HG03196 (cell line): ENCODE data around the gene PTPRB.

Experiments used
- ATAC-seq: cut with Tn5 transposase; IDR thresholded peaks from one replicate; pipeline ENCODE4 v1.9.1; 2021; ENCODE audit not compliant: unreplicated experiment

Gene PTPRB

DNA sequence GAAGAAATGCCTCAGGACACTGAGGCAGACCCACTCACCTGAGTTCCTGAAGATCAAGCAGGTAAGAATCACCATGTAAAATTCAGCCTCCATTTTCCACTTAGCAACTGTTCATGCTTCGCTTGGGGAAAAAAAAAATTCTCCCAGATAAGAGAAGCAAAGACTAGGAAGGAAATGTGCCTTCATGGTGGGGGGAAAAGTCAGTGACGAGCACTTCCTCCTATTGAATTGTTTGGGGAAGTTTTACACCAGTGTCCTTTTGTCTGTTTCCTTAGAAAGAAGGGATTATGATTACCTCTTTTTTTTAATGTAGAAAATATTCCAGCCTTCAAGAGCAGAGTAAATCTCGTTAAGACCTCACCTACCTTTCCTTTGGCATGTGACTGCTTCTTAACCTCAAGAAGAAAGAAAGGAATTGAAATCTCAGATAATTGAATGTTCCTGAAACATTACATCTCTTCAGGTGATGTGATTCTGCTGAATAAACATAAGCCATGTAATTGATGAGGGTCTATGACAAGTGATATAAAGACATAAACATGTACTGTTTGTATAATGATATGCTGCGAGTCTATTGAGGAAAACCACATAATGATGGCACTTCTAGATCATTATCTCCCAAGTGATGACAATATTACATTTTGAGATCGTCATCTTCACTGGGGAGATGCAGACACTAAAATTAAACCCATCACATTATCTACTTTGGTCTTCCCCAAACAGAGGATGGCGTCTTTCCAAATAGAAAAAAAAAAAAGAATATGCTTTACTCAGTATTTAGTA lies at the start of gene PTPRB:
Gene PTPRB, minus strand, starts transcription at position 127 of the 783 bp plus-strand sequence. Its CDS starts 34 bp downstream, at position 93.
- ATAC-seq, result no peak

DNA sequence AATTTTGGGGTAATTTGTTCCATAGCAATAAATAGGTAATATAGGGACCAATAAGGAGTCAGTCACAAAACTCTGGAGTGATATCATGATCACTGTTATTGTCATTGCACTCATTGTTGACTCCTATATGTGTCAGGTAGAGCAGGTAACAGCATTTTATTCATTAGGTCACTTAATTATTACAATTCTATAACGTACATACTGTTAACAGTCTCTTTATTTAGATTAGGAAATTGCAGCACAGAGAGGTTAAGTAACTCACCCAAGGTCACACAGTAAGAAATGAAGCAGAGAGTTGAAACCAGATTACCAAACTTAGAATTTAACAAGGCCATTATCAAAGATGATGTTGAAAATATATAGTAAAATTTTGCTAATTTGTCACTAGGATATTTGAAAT lies 49.7 kb upstream of the PTPRB start:
- ATAC-seq, result no peak

DNA sequence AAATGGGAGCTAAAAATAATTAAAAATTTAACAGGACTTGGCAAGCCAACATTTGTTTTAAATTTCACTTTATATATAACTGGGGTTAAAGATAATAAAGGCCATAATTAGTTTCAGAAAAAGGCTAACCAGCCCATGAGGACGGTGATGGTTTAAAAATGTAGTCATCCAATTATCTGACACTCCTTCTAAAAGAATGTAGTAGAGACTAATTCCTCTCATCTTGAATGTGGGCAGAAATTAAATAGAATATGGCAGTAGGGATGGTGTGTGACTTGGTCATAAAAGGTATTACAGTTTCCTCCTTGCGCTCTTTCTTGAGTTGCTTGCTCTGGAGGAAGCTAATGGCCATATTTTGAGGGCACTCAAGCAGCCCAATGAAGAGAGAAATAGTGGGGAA lies 49.1 kb upstream of the PTPRB start:
- no peak for ATAC-seq

DNA sequence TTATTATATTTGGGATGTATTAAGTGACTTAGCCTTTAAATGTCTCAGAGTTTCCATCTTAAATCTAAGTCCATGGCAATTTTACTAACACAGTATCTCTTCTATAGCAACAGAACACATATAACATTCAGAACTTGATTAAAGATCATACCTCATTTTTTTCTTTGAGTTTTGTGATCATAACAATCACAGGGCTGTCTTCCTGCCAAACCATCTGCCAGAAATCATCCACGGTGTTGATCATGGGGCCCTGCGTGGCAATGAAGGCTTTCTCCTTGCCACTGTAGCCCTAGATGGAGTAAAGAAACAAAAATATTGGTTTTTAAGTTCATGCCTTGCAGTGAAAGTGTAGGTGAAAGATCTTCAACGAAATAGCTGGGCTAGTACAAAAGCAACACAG lies 46.7 kb upstream of the PTPRB start:
- no peak for ATAC-seq

DNA sequence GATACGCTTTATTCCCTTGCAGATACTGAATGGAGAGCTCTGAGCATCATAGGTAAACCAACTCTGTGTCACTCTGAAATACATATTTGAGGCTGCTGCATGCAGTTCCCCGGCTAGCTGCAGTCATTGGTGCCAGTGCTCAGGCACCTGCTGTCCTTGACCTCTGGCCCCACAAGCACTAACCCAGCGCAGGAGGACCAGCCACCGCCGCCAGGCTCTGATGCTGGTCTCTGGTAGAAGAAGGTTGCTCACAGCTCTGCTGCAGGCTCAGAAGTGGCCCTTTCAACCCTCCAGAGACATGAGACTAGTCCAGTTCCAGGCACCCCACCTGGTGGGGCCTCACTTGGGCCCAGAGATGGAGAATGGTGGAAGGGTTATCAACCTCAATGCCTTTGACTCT lies 34.5 kb upstream of the PTPRB start:
- no peak for ATAC-seq

DNA sequence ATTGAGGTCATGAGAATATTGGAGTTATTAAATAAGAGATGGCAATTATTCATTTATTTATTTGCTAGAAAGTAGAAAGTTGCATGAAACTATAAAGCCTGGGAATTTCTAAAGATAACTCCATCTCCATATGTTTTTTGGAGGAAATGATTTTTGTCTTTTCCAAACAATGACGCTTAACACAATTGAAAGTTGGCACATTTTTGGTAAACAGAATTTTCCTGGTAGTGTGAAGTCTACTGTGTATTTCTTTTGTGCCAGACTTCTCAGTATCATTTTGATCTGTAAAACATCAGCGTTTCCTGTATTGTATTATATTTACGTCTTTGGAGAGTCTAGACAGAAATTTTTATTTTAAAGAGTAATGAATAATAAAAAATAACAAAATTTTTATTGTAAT lies 33.7 kb upstream of the PTPRB start:
- ATAC-seq, result no peak

DNA sequence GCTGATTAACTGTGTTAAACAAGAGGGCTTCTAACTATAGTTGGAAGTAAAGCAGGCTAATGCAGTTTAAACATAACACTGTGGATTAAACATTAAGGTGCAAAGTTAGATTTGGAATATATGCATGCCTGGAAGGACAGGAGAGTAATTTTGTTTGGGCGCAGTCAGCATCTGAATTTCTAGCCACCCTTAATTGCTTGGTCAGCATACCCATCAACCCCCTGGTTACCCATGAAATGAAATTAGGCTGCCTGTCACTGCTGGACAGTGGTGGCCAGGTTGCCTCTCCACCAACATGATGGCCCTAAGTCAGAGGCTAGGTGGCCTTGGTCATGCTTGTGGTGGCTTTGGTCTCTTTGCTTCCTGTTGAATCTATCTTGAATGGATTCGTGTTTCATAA lies 30.0 kb upstream of the PTPRB start:
- ATAC-seq, result no peak

DNA sequence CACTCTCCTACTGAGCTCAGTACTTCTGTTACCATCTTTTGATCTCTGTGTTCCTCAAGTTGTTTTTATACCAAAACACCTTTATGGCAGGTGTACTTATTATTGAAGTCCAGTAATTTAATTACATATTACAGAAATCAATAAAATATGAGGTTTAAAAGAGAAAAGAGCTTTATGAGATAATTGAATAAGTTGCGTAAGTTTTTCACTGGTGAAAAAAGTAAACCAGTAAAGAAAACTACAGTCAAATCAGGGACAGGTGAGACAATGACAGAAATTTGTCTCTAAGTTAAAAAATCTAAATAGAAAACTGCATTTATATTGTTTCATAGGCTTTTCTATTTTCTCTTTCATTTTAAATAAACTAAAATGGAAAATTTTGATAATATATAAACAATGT lies 29.1 kb upstream of the PTPRB start:
- no peak for ATAC-seq

DNA sequence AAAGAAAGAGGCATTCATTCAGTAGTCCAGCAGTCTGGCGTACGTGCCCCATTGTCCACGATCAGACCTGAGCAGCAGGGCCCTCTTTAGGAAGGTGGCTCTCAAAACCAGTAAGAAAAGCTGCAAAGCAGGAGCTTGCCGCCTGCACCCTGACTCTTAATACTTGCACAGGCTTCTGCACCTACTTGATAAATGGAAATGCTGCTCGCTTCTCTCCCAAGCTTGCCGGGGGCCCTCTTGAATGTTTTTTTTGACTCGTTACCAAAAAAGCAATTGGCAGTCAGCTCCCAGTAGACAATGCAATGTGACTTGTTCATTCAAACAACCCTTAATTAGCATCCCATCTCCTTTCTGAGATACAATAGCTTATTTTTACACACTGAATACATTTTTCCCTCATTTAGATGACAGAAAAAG lies 27.2 kb upstream of the PTPRB start:
- ATAC-seq, result no peak

DNA sequence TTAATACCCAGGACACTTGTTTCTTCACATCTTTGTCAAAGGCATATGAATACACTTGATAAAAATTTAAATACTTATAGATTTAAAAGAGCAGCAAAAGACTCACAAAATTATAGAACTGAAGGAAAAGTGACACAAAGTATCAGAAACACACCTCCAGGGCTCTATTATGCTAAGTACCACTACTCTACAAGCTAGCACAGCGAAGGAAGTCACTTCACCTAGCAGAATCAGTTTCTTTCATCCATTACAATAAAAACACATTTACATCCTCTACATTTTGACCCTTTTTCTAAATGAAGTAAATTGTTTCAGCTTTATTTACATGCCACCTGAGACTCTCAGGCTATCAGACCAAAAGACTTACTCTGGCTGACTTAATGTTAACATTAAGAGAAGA lies 26.6 kb upstream of the PTPRB start:
- no peak for ATAC-seq

DNA sequence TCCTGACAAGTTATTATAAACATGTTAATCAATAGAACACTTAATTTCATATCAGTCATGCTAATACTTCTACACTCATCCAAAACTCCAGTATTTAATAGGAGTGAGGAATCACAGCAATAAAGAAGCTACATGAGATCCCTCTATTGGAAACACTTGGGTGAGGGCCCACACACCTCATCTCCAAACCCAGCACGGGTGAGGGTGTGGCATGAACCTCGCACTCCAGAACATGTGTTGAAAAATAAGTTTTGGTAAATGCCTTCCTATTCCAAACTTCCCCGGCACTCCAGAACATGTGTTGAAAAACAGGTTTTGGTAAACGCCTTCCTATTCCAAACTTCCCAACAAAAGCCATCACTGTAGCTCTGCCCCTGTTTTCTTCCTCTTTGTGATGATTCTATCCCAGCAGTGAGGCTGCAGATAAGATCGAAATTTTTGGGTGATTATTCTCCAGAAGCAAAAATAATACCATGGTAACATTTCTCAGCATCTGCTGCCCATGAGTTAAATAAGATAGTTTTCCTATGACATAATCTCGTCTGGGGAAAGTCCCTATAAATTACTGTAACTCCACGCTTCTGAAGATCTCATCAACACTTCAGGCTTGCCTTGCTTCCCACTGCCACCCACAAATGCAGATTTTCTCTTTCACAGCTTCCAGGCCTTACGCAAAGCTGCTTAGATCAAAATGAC lies 24.4 kb upstream of the PTPRB start:
- ATAC-seq, result no peak

DNA sequence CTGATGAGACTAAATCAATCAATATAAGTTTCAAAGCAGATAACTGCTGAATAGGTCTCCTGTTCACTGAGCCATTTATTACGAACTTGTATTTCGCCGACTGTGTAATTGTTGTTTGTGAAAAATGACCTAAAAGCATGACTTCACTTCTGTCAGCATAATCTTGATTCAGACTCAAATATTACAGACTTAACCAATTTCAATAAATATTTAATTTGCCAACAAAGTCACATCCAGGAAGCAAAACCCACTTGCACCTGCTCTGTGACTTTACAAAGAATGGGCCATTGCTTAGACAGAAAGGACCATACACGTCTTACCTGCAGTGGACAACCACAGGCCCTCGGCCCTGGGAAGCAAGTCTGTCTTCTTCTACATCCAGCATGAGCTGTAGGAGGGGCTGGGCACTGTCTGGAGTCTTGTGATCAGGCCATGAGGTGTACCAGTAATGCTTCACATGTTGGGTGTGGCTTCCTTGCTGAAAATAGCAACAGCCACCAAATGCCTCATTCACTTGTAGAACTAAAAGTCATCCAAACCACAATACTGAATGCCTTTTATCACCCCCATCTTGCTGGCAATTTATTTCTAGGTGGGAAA lies 23.5 kb upstream of the PTPRB start:
- ATAC-seq, result no peak

DNA sequence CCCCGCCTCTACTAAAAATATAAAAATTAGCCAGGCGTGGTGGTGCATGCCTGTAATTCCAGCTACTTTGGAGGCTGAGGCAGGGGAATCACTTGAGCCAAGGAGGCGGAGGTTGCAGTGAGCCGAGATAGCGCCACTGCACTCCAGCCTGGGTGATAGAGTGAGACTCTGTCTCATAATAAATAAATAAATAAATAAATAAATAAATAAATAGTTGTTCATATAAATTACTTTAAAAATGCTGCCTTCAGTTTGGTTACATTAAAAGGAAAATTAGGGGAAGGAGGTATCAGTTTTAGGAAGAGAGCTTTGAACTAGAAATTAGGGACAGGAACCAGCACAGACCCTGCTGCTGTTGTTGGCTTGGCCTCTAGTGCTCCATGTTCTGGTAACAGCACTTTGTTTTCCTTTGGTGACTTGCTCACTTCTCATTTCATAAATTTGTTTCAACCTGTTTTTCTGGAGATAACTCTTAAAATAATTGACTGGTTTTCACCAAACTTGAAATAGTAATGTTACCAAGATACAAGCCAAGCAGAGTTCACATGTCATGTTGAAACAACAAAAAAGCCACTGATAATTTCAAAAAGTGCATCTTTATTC lies 22.9 kb upstream of the PTPRB start:
- no peak for ATAC-seq

DNA sequence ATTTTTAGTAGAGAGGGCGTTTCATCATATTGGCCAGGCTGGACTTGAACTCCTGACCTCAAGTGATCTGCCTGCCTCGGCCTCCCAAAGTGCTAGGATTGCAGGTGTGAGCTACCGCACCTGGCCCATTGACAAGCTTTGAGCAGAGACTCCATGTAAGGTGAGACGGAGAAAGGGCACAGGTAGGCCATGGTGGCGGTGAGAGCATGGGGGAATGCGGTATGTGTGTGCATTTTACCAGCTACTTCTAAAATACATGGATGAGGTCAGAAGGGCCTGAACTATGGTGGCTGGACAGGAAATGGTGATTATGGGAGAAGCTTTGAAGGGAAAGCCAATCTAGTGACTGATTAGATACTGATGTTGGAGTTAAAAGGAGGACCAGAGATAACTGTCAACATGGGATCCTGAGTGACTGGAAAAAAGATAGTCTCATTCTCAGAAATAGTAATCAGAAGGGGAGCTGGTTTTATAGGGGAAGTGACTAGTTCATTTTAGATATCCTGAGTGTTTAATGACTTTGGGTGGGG lies 21.9 kb upstream of the PTPRB start:
- ATAC-seq, result no peak

DNA sequence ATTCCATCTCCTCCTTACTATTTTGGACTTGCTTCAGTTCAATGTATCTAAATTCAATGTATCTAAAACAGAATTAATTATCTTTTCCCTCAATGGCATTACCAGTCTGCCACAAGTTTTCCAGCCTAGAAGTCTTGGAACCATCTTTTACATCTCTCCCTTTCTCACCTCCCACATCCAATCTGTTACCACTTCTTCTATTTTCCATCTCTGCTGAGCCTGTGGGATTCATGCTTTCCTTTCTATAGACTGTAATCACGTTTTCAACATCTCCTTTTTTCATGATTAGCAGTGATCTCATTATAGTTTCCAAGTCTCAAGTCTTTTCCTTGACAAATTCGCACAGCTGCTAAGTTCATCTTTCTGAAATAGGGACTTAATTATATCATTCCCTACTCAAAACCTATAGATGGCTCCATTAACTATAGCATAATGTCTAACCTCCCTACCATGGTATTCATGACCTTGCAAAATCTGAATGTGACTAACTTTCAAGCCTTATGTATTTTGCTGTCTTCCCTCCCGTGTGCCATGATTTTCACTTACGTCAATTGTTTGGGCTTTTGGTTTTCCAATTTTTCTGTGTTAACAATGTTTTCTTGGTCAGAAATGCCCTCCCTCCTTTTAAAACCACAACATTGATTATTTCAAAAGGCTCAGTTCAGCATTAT lies 20.5 kb upstream of the PTPRB start:
- no peak for ATAC-seq

DNA sequence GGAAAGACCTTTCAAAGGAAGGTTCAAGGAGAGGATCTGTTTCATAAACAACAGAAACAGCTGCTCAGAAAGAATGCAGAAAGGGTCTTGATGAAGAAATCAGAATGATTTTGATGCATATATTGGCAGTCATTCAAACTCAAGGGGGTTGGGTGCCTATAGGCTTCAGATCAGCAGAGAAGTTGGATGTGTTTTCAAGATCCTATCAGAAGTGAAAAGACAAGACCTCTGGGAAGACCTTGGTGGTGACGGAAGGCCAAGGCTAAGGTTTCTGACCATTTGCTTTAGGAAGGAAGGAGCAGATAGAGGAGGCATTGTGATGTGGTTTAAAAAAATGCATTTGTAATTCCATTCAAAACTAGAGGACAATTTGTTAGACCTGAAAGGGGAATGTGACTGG lies 15.2 kb upstream of the PTPRB start:
- no peak for ATAC-seq

DNA sequence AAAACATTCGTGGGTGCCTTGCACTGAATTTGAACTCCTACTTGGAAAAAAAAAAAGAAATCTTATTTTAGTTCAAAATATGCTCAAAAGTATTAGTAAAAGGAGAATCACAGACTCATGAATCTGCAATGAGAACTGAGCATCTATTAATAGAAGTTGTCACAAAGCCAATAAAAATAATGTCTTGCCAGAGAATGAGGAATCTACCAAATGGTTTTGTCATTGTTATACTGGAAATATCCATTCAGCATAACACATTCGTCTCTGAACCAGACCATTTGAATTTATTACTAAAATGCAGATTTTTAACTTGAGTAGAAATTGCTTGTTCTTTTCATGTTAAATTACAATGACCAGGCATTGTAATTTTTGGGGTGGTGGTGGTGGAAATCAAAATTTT lies 11.6 kb upstream of the PTPRB start:
- ATAC-seq, result no peak

DNA sequence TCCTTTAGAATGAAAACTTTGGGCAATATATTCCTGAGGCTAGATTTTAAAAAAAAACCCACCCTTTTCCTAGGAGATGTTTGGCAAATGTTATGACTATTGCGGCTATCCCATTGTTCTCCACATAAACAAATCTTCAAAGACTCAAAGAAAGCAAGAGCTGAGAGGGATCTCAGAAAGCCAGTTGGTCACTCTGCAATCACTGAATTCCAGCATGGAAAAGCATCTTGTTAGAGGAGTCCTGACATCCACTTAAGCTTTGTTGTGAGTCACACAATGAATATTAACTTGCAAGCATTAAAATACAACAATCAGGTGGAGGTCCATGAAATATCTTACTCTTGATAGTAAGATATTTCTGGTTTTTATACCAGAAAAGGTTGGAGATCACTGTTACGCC lies 11.0 kb upstream of the PTPRB start:
- ATAC-seq, result no peak

DNA sequence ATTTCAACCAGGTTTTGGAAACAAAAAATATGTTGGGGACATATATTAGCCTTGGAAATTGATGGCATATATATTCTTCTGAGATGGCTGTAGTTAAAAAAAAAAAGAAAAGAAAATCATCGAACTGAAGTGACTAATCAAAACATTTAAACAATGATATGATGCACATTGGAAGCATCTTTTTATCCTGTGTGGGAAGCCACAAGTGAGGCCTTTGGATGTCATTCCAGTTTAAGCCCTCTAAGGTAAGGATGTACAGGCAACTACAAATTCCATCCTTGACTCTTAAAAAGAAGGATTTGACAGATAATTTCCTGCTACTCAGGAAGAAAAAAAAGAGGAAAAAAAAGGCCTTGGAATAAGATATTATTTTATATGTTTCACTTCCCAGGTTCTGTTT lies 9.6 kb upstream of the PTPRB start:
- no peak for ATAC-seq

DNA sequence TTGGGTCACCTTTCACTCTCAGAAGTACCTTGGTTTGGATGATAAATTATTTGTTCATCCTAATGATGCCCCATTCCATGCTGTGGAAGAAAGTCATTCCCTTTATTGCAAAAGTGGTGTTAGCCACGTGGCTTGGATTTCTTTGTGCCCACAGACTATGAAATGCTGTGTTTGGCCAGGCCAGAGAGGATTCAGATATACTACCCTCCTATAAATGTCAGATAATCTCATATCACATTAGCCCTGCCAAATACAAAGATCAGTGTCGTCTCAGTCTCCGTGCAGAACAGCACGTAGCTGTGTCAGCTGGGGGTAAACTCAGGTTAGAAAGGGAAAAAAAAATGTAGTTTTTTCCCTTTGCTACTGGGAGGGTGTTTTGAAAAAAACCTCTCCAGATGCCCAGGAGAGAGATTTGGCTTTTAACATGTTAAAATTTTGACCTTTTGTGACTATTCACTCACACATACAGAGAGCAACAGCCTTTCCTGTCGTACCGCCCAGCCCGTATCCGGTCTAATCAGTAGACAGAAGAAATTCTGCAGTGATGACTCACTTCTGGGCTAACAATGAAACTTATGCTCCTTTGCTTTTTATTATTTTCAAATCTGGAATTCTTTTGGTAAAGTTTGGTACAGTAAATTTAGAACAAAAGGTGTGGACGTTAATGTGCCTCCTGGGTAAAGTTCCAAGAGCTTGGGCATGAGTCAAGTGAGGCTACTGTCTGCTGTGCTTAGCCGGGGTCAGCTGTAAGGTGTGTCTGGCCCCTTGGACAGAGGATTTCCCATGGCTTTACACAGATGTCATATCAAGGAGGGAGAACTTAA lies 8.5 kb upstream of the PTPRB start:
- peak; percentile 93 for ATAC-seq
